Caco-2 (cell line): ENCODE results near the gene ITGB1BP1. TPM values are rescaled to one million over a fixed set of nuclear protein-coding genes. Genes with fewer than 3 reads are reported as not detected.

Source experiments
- BruUV-seq: library from RNA; stranded (reverse); fragments of 400-500 nt; replicated peaks from 2 replicates; lab custom pipeline; 2021; lab: Mats Ljungman, UMichigan
- CTCF ChIA-PET: fragments of 300-600 bp; sonication (Branson Sonifier 250); formaldehyde crosslinking; loops from one replicate; lab custom pipeline; 2022; ENCODE audit warnings: antibody characterized with exemption; lab: Charles Lee
- POLR2A ChIA-PET: fragments of 300-600 bp; sonication (Branson Sonifier 250); formaldehyde crosslinking; loops from one replicate; lab custom pipeline; 2022; ENCODE audit warnings: antibody characterized with exemption; lab: Charles Lee
- DNase-seq, 2 experiments: peaks; one replicate each; pipeline versions ENCODE4 v3.0.0 to v3.0.0-alpha.2; 2020 to 2022
- H3K27me3 ChIP-seq: replicated peaks from 2 replicates; pipeline ENCODE4 v1.6.0; 2011; ENCODE audit warnings: low read length; ENCODE audit not compliant: control insufficient read depth, insufficient read depth
- H3K36me3 ChIP-seq: 2 replicates; pipeline ENCODE4 v1.5.1; 2011; ENCODE audit warnings: low read length; ENCODE audit not compliant: control insufficient read depth, insufficient read depth
- H3K4me1 ChIP-seq: fragments of 250-450 bp; sonication (Bioruptor Pico); 2 replicates; pipeline ENCODE4 v1.5.1; 2020; ENCODE audit warnings: mild to moderate bottlenecking
- H3K4me3 ChIP-seq: 2 replicates; pipeline ENCODE4 v1.5.1; 2011; ENCODE audit warnings: low read depth, mild to moderate bottlenecking, control low read depth, low read length
- H3K9me3 ChIP-seq: fragments of 250-450 bp; sonication (Bioruptor Pico); 2 replicates; pipeline ENCODE4 v1.5.1; 2020; ENCODE audit warnings: mild to moderate bottlenecking, moderate library complexity
- H3K27ac Mint-ChIP-seq: one replicate; pipeline ENCODE4 v1.8.0; 2022; ENCODE audit warnings: mixed read lengths; ENCODE audit not compliant: unreplicated experiment
- H3K27me3 Mint-ChIP-seq: one replicate; pipeline ENCODE4 v1.8.0; 2022; ENCODE audit warnings: mixed read lengths; ENCODE audit not compliant: insufficient read depth, unreplicated experiment
- H3K36me3 Mint-ChIP-seq: one replicate; pipeline ENCODE4 v1.8.0; 2022; ENCODE audit warnings: mild to moderate bottlenecking, mixed read lengths; ENCODE audit not compliant: insufficient read depth, unreplicated experiment
- H3K4me1 Mint-ChIP-seq: one replicate; pipeline ENCODE4 v1.8.0; 2022; ENCODE audit warnings: low read depth, mixed read lengths; ENCODE audit not compliant: unreplicated experiment
- H3K4me3 Mint-ChIP-seq: one replicate; pipeline ENCODE4 v1.8.0; 2022; ENCODE audit warnings: mild to moderate bottlenecking, moderate library complexity, mixed read lengths; ENCODE audit not compliant: unreplicated experiment
- H3K9me3 Mint-ChIP-seq: one replicate; pipeline ENCODE4 v1.8.0; 2022; ENCODE audit warnings: mixed read lengths; ENCODE audit not compliant: unreplicated experiment
- CTCF ChIP-seq, 2 experiments: fragments of 200-600 bp in 1 of 2; IDR thresholded peaks; 1 replicate in 1 of 2; 2 replicates in 1 of 2; pipeline versions ENCODE4 v1.5.1 to v1.8.0; 2011 to 2022; ENCODE audit warnings: antibody characterized with exemption in 1 of 2, control low read depth in 1 of 2, inconsistent platforms in 1 of 2, low read depth in 1 of 2, low read length in 1 of 2, mild to moderate bottlenecking in 1 of 2, moderate library complexity in 1 of 2; ENCODE audit not compliant: insufficient read depth in 1 of 2, severe bottlenecking in 1 of 2, unreplicated experiment in 1 of 2
- intact Hi-C: fragments of 100-400 bp; cut with micrococcal nuclease; formaldehyde crosslinking; loops from one replicate; pipeline ENCODE4 v1.10.0; 2022; ENCODE audit not compliant: unreplicated experiment
- total RNA-seq: library from RNA; stranded (reverse); gene quantifications from 2 replicates; pipeline ENCODE4 v1.2.3, GENCODE V29; 2022

ITGB1BP1 gene
- total RNA-seq, 1 experiment from 2014 or later, result 82.4 TPM

DNA sequence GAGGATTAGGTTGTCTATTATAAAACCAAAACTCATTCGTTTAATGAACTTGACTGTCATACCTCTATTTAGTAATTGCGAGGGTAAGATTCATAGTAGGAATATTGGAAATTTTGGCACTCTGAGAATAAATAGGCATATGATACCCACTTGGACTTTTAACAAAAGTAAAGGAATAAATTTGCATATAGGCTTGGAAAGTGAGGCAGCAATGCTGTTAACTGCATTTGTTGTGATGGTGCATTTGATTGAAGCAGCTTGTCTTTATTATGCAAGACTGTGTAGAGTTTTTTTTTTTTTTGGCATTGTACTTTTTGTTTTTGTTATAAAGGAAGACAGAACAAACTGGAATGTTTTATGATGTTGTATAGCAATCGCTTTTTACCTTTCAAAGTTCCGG, 18.9 kb downstream of the ITGB1BP1 start:
- Mint-ChIP-seq H3K9me3 (no peaks in the 10 kb centered on the region), H3K27me3 (no peaks in the 10 kb centered on the region), H3K4me3 (no peak overlapping the region), H3K36me3 (peaks cover 33% of the 10 kb centered on the region), H3K4me1 (peaks cover 13% of the 10 kb centered on the region), H3K27ac (no peak overlapping the region)
- no peak for DNase-seq
- Histone ChIP-seq H3K4me3 (no peak overlapping the region), H3K4me1 (no peaks in the 10 kb centered on the region), H3K27me3 (no peaks in the 10 kb centered on the region), H3K36me3 (no peaks in the 10 kb centered on the region; the same call in 1 of the 2 replicates), H3K9me3 (no peaks in the 10 kb centered on the region)
- no TSS peak for BruUV-seq
- ChIA-PET POLR2A (no interaction called here), CTCF (no interaction called here)
- intact Hi-C loops, result no loop called here
- TF ChIP-seq CTCF (IDR thresholded peaks at IDR 0.05; ENCODE audit: insufficient read depth in 1 of 2, low read depth in 1 of 2, low read length in 1 of 2, severe bottlenecking in 1 of 2, unreplicated experiment in 1 of 2), result no peak

GRCh38 chr2:9403924-9404323, 19.4 kb downstream of the ITGB1BP1 start:
- no peak for TF ChIP-seq CTCF (IDR thresholded peaks at IDR 0.05; ENCODE audit: insufficient read depth in 1 of 2, low read depth in 1 of 2, low read length in 1 of 2, severe bottlenecking in 1 of 2, unreplicated experiment in 1 of 2)
- Histone ChIP-seq H3K4me1 (no peaks in the 10 kb centered on the region), H3K9me3 (no peaks in the 10 kb centered on the region), H3K4me3 (no peak overlapping the region), H3K36me3 (no peaks in the 10 kb centered on the region; the same call in 1 of the 2 replicates), H3K27me3 (no peaks in the 10 kb centered on the region)
- Mint-ChIP-seq H3K4me1 (peaks cover 13% of the 10 kb centered on the region), H3K27me3 (no peaks in the 10 kb centered on the region), H3K9me3 (no peaks in the 10 kb centered on the region), H3K4me3 (no peak overlapping the region), H3K27ac (no peak overlapping the region), H3K36me3 (peaks cover 33% of the 10 kb centered on the region)
- intact Hi-C loops, result no loop called here
- ChIA-PET POLR2A (no interaction called here), CTCF (no interaction called here)
- no TSS peak for BruUV-seq
- DNase-seq, result no peak

DNA sequence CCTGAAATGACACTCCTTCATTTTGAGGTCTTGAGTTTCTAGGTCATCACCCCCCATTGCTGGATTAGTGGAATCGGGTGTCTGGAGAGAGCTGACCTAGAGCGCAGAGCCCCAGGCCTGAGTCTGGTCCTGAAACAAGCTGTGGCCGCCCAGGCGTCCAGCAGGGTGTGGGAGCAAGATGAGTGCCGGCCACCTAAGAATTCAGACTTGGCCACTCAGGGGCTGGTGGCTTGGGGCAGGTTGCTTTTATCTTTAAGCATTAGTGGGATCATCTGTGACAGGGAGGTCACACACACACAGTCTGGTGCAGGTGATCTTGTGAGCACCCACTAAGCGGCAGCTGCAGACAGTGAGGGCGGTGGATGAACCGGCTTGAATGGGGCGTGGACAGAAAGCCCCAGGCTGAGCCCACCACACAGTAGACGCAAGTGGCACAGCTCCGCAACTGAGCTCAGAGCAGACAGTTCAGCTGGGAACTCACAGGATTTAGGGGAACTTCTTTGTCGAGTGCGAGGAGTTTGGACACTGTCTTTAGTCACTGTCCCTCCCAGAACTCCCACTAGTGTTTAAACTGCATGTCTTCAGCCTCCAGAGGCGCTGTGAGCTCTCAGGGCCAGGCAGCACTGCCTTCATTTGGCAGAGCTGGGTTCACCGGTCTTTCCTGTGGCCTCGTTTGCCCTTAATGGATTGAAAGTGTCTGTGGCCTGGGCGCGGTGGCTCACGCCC, 21.5 kb downstream of the ITGB1BP1 start:
- H3K9me3 ChIP-seq, result no peaks in the 10 kb centered on the region
- ChIA-PET POLR2A (no interaction called here), CTCF (interaction anchor here (0.6 kb wide), 1 partner anchor 112 kb away, joined by 3 read pairs; no protein-coding TSS in a partner anchor)
- H3K4me1 ChIP-seq, result no peaks in the 10 kb centered on the region
- Mint-ChIP-seq H3K4me3 (no peak overlapping the region), H3K27me3 (no peaks in the 10 kb centered on the region), H3K36me3 (peaks cover 17% of the 10 kb centered on the region), H3K9me3 (no peaks in the 10 kb centered on the region), H3K4me1 (peaks cover 9% of the 10 kb centered on the region), H3K27ac (no peak overlapping the region)
- intact Hi-C loops, result no loop called here
- H3K36me3 ChIP-seq, result no peaks in the 10 kb centered on the region; the same call in 1 of the 2 replicates
- no peak for DNase-seq
- H3K4me3 ChIP-seq, result no peak overlapping the region
- TF ChIP-seq CTCF (IDR thresholded peaks at IDR 0.05; ENCODE audit: insufficient read depth in 1 of 2, low read depth in 1 of 2, low read length in 1 of 2, severe bottlenecking in 1 of 2, unreplicated experiment in 1 of 2), result peak in 1 of 2 experiments; percentile 8
- H3K27me3 ChIP-seq, result no peaks in the 10 kb centered on the region
- no TSS peak for BruUV-seq
